Measurements from ENCODE around the gene TEX14. TPM values are rescaled to one million over a fixed set of nuclear protein-coding genes. Genes with fewer than 3 reads are reported as not detected.
"Not testable (repeated sequence)": the region's sequence is repeated elsewhere in the genome, so short reads cannot be mapped to it uniquely, and the experiment has no call there.

TEX14 gene
- total RNA-seq, 1 experiment from 2014 or later = 2.5 TPM

- not testable (repeated sequence) for DNase-seq (ENCODE audit: low read depth)
These were observed 1.8 kb downstream of the TEX14 start for GRCh38 chr17:58690033-58690432.

GRCh38 chr17:58688521-58688920 is 3.3 kb downstream of the TEX14 start:
- no peak for DNase-seq (ENCODE audit: low read depth)

GRCh38 chr17:58686980-58687379 is 4.9 kb downstream of the TEX14 start:
- no peak for DNase-seq (ENCODE audit: low read depth)

GRCh38 chr17:58684462-58684861 is 7.4 kb downstream of the TEX14 start:
- not testable (repeated sequence) for DNase-seq (ENCODE audit: low read depth)

- DNase-seq (ENCODE audit: low read depth) = peak; percentile 50
These were observed 7.8 kb downstream of the TEX14 start for GRCh38 chr17:58684003-58684402.

GRCh38 chr17:58680038-58680369 is 11.8 kb downstream of the TEX14 start:
- DNase-seq (ENCODE audit: low read depth) = no peak

GRCh38 chr17:58679263-58680037 is 12.4 kb downstream of the TEX14 start:
- peak; percentile 95 for DNase-seq (ENCODE audit: low read depth)

- DNase-seq (ENCODE audit: low read depth) = not testable (repeated sequence)
These were observed 13.6 kb downstream of the TEX14 start for GRCh38 chr17:58678287-58678686.

- peak; percentile 56 for DNase-seq (ENCODE audit: low read depth)
These were observed 14.5 kb downstream of the TEX14 start for GRCh38 chr17:58677194-58677880.

GRCh38 chr17:58671969-58672368 is 19.9 kb downstream of the TEX14 start:
- DNase-seq (ENCODE audit: low read depth) = no peak

- DNase-seq (ENCODE audit: low read depth) = no peak
These were observed 22.0 kb downstream of the TEX14 start for GRCh38 chr17:58669853-58670252.

GRCh38 chr17:58668598-58668935 is 23.3 kb downstream of the TEX14 start:
- no peak for DNase-seq (ENCODE audit: low read depth)

- peak; percentile 70 for DNase-seq (ENCODE audit: low read depth)
These were observed 23.8 kb downstream of the TEX14 start for GRCh38 chr17:58667934-58668597.

- DNase-seq (ENCODE audit: low read depth) = no peak
These were observed 25.0 kb downstream of the TEX14 start for GRCh38 chr17:58666858-58667267.

GRCh38 chr17:58665946-58666857 is 25.6 kb downstream of the TEX14 start:
- no peak for DNase-seq (ENCODE audit: low read depth)

- no peak for DNase-seq (ENCODE audit: low read depth)
These were observed 27.5 kb downstream of the TEX14 start for GRCh38 chr17:58664302-58664701.

GRCh38 chr17:58661499-58661898 is 30.3 kb downstream of the TEX14 start:
- no peak for DNase-seq (ENCODE audit: low read depth)

GRCh38 chr17:58660621-58661020 is 31.2 kb downstream of the TEX14 start:
- no peak for DNase-seq (ENCODE audit: low read depth)

- not testable (repeated sequence) for DNase-seq (ENCODE audit: low read depth)
These were observed 32.1 kb downstream of the TEX14 start for GRCh38 chr17:58659714-58660084.

GRCh38 chr17:58658804-58659713 is 32.8 kb downstream of the TEX14 start:
- DNase-seq (ENCODE audit: low read depth) = peak; percentile 84
